Sigmoid colon (tissue), 7 donors: Measurements from ENCODE around the gene ST7L. TPM values are rescaled to one million over a fixed set of nuclear protein-coding genes. Genes with fewer than 3 reads are reported as not detected.

Source experiments
- DNase-seq: peaks from one replicate; pipeline ENCODE4 v3.0.0-alpha.2; 2019
- H3K27ac ChIP-seq, 4 donors: fragments of 200-600 bp; sonication (generic); one replicate each; pipeline ENCODE4 v1.5.1; 2016 to 2019; ENCODE audit warnings: mild to moderate bottlenecking in 1 of 4
- H3K27me3 ChIP-seq, 3 donors: fragments of 200-600 bp; sonication (generic); one replicate each; pipeline ENCODE4 v1.5.1; 2019; ENCODE audit warnings: mild to moderate bottlenecking in 1 of 3
- H3K36me3 ChIP-seq, 4 donors: fragments of 200-600 bp; sonication (generic); one replicate each; pipeline ENCODE4 v1.5.1; 2016 to 2019
- H3K4me1 ChIP-seq, 4 donors: fragments of 200-600 bp; sonication (generic); one replicate each; pipeline ENCODE4 v1.5.1; 2017 to 2019
- H3K4me3 ChIP-seq, 4 donors: fragments of 200-600 bp; sonication (generic); one replicate each; pipeline ENCODE4 v1.5.1; 2017 to 2019; ENCODE audit warnings: mild to moderate bottlenecking in 2 of 4, moderate library complexity in 1 of 4
- H3K9me3 ChIP-seq, 4 donors: fragments of 200-600 bp in 3 of 4; sonication (generic) in 3 of 4; one replicate each; pipeline versions ENCODE4 v1.5.1 to v1.6.1; 2013 to 2019
- EP300 ChIP-seq, 4 donors: sonication (generic); formaldehyde crosslinking; IDR thresholded peaks; one replicate each; pipeline ENCODE4 v1.6.1; 2017; ENCODE audit warnings: antibody characterized with exemption in 4 of 4
- POLR2A ChIP-seq, 2 donors: fragments of 450-650 bp; IDR thresholded peaks; one replicate each; pipeline ENCODE4 v1.6.1; 2016; ENCODE audit warnings: antibody characterized with exemption in 2 of 2, mild to moderate bottlenecking in 2 of 2, moderate library complexity in 2 of 2
- POLR2AphosphoS5 ChIP-seq, 4 donors: sonication (generic); formaldehyde crosslinking; IDR thresholded peaks; one replicate each; pipeline ENCODE4 v1.6.1; 2017; ENCODE audit warnings: antibody characterized with exemption in 4 of 4
- WGBS, 2 donors: extraction: QIAGEN DNeasy Blood & Tissue Kit; methylation state at CpG; one replicate each; pipeline ENCODE4 v1.1.7; 2013; 5-methylcytosine and 5-hydroxymethylcytosine counted together
- intact Hi-C: fragments of 100-400 bp; cut with DNase I; formaldehyde crosslinking; loops from one replicate; pipeline ENCODE4 v1.15.1; 2023
- polyA plus RNA-seq, 3 donors: library from polyadenylated mRNA; stranded (reverse); fragments of 200-250 nt; gene quantifications; one replicate each; pipeline ENCODE4 v1.2.3, GENCODE V29; 2013
- total RNA-seq, 4 donors: library from RNA; depleted of rRNA; stranded (reverse); fragments of >200 nt; gene quantifications; one replicate each; pipeline ENCODE4 v1.1.0, GENCODE V29; 2016
- TF ChIP-seq, protein P1 (sequence below), 4 experiments: fragments of 450-650 bp in 3 of 4; fragments of 200-600 bp in 1 of 4; IDR thresholded peaks; one replicate each; pipeline ENCODE4 v1.5.1; 2016 to 2019; ENCODE audit warnings: antibody characterized with exemption in 4 of 4, mild to moderate bottlenecking in 3 of 4, moderate library complexity in 2 of 4
- donor health status: healthy with polysubstance abuse.
- donor health status: Bipolar disorder and iron deficiency.
- donor health status: healthy.

The ST7L gene
- total and polyA plus RNA-seq, 7 donors, result 1.8 to 68.0 (median 22.7) TPM

DNA sequence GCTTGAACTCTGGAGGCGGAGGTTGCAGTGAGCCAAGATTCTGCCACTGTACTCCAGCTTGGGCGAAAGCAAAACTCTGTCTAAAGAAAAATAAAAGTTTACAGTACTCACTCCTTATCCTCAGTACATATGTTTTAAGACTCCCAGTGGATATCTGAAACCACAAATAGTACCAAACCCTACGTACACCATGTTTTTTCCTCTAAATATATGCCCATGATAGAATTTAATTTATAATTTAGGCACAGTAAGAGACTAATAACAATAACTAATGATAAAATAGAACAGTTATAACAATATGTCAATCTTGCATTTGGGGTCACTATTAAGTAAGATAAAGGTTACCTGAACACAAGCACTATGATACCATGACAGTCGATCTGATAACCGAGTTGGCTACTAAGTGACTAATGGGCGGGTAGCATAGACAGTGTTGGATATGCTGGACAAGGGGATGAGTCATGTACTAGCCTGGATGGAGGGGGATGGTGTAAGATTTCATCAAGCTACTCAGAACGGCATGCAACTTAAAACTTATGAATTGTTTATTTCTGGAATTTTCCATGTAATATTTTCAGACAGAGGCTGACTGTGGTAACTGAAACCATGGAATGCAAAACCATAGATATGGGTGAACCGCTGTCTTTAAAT, 43.7 kb downstream of the ST7L start:
- H3K36me3 ChIP-seq, result peaks cover 0 to 87% (median 24%) of the 10 kb centered on the region in 4 donors
- no peaks in the 10 kb centered on the region for H3K27me3 ChIP-seq
- no peak overlapping the region for H3K27ac ChIP-seq
- intact Hi-C loops, result no loop called here
- H3K4me3 ChIP-seq, result no peak overlapping the region
- no peaks in the 10 kb centered on the region for H3K9me3 ChIP-seq
- 92 to 94% methylated on average over 8 of the region's 8 CpGs for WGBS, 2 donors
- peaks cover 0 to 4% (median 0%) of the 10 kb centered on the region in 4 donors for H3K4me1 ChIP-seq
- DNase-seq, result no peak
- TF ChIP-seq POLR2AphosphoS5 (IDR thresholded peaks at IDR 0.05) (no peak), EP300 (IDR thresholded peaks at IDR 0.05) (no peak), POLR2A (IDR thresholded peaks at IDR 0.05) (no peak)
- TF ChIP-seq, protein P1, sequence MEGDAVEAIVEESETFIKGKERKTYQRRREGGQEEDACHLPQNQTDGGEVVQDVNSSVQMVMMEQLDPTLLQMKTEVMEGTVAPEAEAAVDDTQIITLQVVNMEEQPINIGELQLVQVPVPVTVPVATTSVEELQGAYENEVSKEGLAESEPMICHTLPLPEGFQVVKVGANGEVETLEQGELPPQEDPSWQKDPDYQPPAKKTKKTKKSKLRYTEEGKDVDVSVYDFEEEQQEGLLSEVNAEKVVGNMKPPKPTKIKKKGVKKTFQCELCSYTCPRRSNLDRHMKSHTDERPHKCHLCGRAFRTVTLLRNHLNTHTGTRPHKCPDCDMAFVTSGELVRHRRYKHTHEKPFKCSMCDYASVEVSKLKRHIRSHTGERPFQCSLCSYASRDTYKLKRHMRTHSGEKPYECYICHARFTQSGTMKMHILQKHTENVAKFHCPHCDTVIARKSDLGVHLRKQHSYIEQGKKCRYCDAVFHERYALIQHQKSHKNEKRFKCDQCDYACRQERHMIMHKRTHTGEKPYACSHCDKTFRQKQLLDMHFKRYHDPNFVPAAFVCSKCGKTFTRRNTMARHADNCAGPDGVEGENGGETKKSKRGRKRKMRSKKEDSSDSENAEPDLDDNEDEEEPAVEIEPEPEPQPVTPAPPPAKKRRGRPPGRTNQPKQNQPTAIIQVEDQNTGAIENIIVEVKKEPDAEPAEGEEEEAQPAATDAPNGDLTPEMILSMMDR (IDR thresholded peaks at IDR 0.05), result no peak

DNA sequence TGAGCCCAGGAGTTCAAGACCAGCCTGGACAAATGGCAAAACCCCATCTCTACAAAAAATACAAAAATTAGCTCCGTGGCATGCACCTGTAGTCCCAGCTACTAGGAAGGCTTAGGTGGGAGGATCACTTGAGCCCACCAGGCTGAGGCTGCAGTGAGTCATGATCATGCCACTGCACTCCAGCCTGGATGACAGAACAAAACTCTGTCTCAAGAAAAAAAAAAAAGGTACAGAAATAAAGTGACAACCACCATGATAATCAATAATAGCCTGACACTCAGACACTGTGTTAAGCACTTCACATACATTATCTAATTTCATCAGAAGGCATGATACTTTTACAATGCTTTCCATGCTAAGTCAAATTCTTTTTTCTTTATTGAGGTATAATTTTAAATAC, 53.1 kb downstream of the ST7L start:
- H3K9me3 ChIP-seq, result no peaks in the 10 kb centered on the region
- H3K4me1 ChIP-seq, result no peaks in the 10 kb centered on the region
- 96 to 98% methylated on average over 1 of the region's 1 CpG for WGBS, 2 donors
- no peak for TF ChIP-seq POLR2A (IDR thresholded peaks at IDR 0.05)
- TF ChIP-seq, protein P1 (IDR thresholded peaks at IDR 0.05), result no peak
- H3K27me3 ChIP-seq, result no peaks in the 10 kb centered on the region
- H3K4me3 ChIP-seq, result no peak overlapping the region
- peaks cover 0 to 27% (median 0%) of the 10 kb centered on the region in 4 donors for H3K36me3 ChIP-seq
- DNase-seq, result no peak
- no peak overlapping the region for H3K27ac ChIP-seq
- intact Hi-C loops, result no loop called here

DNA sequence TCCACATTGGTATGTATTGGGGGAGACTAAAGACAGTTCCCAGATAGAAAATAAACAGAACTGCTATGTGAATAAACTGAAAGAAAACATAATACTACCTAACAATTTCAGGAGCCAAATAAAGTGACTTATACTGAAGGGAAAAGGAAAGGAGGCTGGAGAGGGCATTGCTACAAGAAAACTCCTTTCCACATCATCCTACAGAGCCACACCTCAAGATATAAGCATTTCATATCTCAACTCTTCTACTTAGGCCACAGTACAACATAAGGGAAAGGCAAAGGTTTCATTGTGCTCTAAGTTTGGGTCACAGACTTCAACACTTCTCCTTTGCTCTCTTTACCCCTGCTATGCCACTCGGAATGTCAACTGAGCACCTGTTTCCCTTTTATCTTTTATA, 54.9 kb downstream of the ST7L start:
- Histone ChIP-seq H3K27me3 (no peaks in the 10 kb centered on the region), H3K27ac (no peak overlapping the region), H3K9me3 (no peaks in the 10 kb centered on the region), H3K4me3 (no peak overlapping the region), H3K36me3 (peaks cover 0 to 14% (median 3%) of the 10 kb centered on the region in 4 donors), H3K4me1 (no peaks in the 10 kb centered on the region)
- no peak for TF ChIP-seq POLR2A (IDR thresholded peaks at IDR 0.05)
- 76 to 88% methylated on average over 1 of the region's 1 CpG for WGBS, 2 donors
- DNase-seq, result no peak
- intact Hi-C loops, result no loop called here

DNA sequence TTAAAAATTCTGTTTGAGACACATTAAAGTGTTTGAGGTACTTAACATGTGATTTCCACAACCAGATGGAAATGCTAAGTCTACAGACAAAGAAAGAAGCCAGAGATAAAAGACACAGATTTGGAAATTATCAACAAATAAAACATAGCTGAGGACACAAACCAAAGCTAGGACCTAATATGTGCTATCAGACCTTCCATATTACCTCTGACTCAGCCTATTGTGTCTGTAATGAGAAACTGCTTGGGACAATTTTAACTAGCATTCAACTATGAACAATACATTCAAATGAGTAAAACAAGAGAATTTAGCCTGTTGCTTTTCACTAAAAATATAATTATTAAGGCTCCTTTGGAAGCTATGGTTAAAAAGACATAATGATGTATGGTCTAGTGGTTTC, 55.6 kb downstream of the ST7L start:
- intact Hi-C loops, result no loop called here
- TF ChIP-seq, protein P1 (IDR thresholded peaks at IDR 0.05), result no peak
- TF ChIP-seq EP300 (IDR thresholded peaks at IDR 0.05) (no peak), POLR2A (IDR thresholded peaks at IDR 0.05) (no peak), POLR2AphosphoS5 (IDR thresholded peaks at IDR 0.05) (no peak)
- peaks cover 0 to 14% (median 3%) of the 10 kb centered on the region in 4 donors for H3K36me3 ChIP-seq

DNA sequence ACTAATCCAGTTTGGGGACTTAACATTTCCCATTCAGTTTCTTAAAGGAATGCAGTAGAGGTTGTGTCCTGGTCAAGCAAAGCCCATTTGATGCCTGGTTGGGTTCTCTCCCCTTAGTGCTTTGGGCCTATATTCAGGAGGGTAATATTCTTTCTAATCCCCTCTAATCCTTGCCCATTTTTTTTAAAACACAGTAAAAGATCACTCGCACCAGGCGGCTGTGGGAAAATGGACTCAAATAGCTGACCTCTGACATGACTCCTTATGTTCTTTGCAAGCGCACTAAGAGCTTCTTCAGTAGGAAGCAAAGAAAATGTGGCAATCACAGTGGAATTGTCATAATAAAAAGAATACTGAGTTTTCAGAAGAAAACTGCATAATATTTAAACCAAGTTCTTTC, 60.3 kb downstream of the ST7L start:
- Histone ChIP-seq H3K4me1 (no peaks in the 10 kb centered on the region), H3K27me3 (no peaks in the 10 kb centered on the region), H3K27ac (no peak overlapping the region), H3K4me3 (no peak overlapping the region), H3K9me3 (no peaks in the 10 kb centered on the region), H3K36me3 (peaks cover 0 to 31% (median 3%) of the 10 kb centered on the region in 4 donors)
- TF ChIP-seq POLR2AphosphoS5 (IDR thresholded peaks at IDR 0.05), result no peak
- no peak for TF ChIP-seq POLR2A (IDR thresholded peaks at IDR 0.05)
- TF ChIP-seq, protein P1 (IDR thresholded peaks at IDR 0.05), result no peak
- no peak for TF ChIP-seq EP300 (IDR thresholded peaks at IDR 0.05)
- 94 to 95% methylated on average over 3 of the region's 3 CpGs for WGBS, 2 donors
- no peak for DNase-seq
- intact Hi-C loops, result no loop called here

More for the DNA sequence above, 55.6 kb downstream of the ST7L start:
- Histone ChIP-seq H3K27me3 (no peaks in the 10 kb centered on the region), H3K27ac (no peak overlapping the region), H3K4me3 (no peak overlapping the region), H3K4me1 (no peaks in the 10 kb centered on the region), H3K9me3 (no peaks in the 10 kb centered on the region)
- DNase-seq, result no peak
